H9 (cell line): ENCODE results near the gene CCDC93. TPM values are rescaled to one million over a fixed set of nuclear protein-coding genes. Genes with fewer than 3 reads are reported as not detected.
A peak's percentile ranks its signal among the peaks of the same experiment; 100 is the strongest.

ENCODE experiments used
- DNase-seq: peaks from one replicate; pipeline ENCODE4 v3.0.0-alpha.2; 2017
- H2AFZ ChIP-seq: one replicate; pipeline ENCODE4 v1.6.1; 2013; ENCODE audit warnings: mild to moderate bottlenecking, low read length, control low read depth, moderate library complexity
- H2AK5ac ChIP-seq: 2 replicates; pipeline ENCODE4 v1.6.1; 2013; ENCODE audit warnings: low read length, control low read depth, mixed read lengths; ENCODE audit not compliant: insufficient read length
- H2BK120ac ChIP-seq: one replicate; pipeline ENCODE4 v1.6.1; 2013; ENCODE audit warnings: low read depth, mild to moderate bottlenecking, low read length, control low read depth, inconsistent platforms; ENCODE audit not compliant: poor library complexity, severe bottlenecking
- H2BK12ac ChIP-seq: 2 replicates; pipeline ENCODE4 v1.6.1; 2013; ENCODE audit warnings: low read length, control low read depth, mixed read lengths, low read depth; ENCODE audit not compliant: insufficient read length
- H2BK15ac ChIP-seq: 2 replicates; pipeline ENCODE4 v1.6.1; 2013; ENCODE audit warnings: low read depth, low read length, control low read depth
- H2BK20ac ChIP-seq: one replicate; pipeline ENCODE4 v1.6.1; 2013; ENCODE audit warnings: low read depth, mild to moderate bottlenecking, low read length, control low read depth, inconsistent platforms; ENCODE audit not compliant: poor library complexity, severe bottlenecking
- H2BK5ac ChIP-seq: 2 replicates; pipeline ENCODE4 v1.6.1; 2013; ENCODE audit warnings: low read length, control low read depth, mixed read lengths; ENCODE audit not compliant: insufficient read length
- H3K14ac ChIP-seq: 2 replicates; pipeline ENCODE4 v1.6.1; 2013; ENCODE audit warnings: low read length, control low read depth; ENCODE audit not compliant: insufficient read depth
- H3K18ac ChIP-seq: 2 replicates; pipeline ENCODE4 v1.6.1; 2013; ENCODE audit warnings: low read depth, mild to moderate bottlenecking, mixed read lengths, low read length, control low read depth; ENCODE audit not compliant: insufficient read length
- H3K23ac ChIP-seq: 2 replicates; pipeline ENCODE4 v1.6.1; 2013; ENCODE audit warnings: low read length, control low read depth, mixed read lengths, low read depth; ENCODE audit not compliant: insufficient read length
- H3K23me2 ChIP-seq: 2 replicates; pipeline ENCODE4 v1.6.1; 2013; ENCODE audit warnings: low read depth, mild to moderate bottlenecking, mixed read lengths, low read length, control low read depth; ENCODE audit not compliant: insufficient read length, poor library complexity, severe bottlenecking
- H3K27ac ChIP-seq: 2 replicates; pipeline ENCODE4 v1.5.1; 2013; ENCODE audit warnings: low read length, control low read depth, mixed read lengths, low read depth; ENCODE audit not compliant: insufficient read length
- H3K27me3 ChIP-seq: 2 replicates; pipeline ENCODE4 v1.6.1; 2013; ENCODE audit warnings: low read length, control low read depth, inconsistent platforms; ENCODE audit not compliant: insufficient read depth
- H3K4ac ChIP-seq: 2 replicates; pipeline ENCODE4 v1.6.1; 2013; ENCODE audit warnings: low read depth, mild to moderate bottlenecking, control low read depth, inconsistent platforms, low read length, moderate library complexity
- H3K4me1 ChIP-seq: 2 replicates; pipeline ENCODE4 v1.6.1; 2013; ENCODE audit warnings: low read length, control low read depth, inconsistent platforms; ENCODE audit not compliant: insufficient read depth
- H3K4me2 ChIP-seq: 2 replicates; pipeline ENCODE4 v1.6.1; 2013; ENCODE audit warnings: low read length, control low read depth, mixed read lengths; ENCODE audit not compliant: insufficient read length, insufficient read depth
- H3K56ac ChIP-seq: 2 replicates; pipeline ENCODE4 v1.6.1; 2013; ENCODE audit warnings: low read depth, mild to moderate bottlenecking, mixed read lengths, low read length, control low read depth; ENCODE audit not compliant: insufficient read length
- H3K79me1 ChIP-seq: 2 replicates; pipeline ENCODE4 v1.6.1; 2013; ENCODE audit warnings: low read depth, mild to moderate bottlenecking, moderate library complexity, low read length, control low read depth, inconsistent platforms; ENCODE audit not compliant: insufficient read depth, poor library complexity, severe bottlenecking
- H3K79me2 ChIP-seq: 2 replicates; pipeline ENCODE4 v1.6.1; 2013; ENCODE audit warnings: low read length, control low read depth, inconsistent platforms; ENCODE audit not compliant: insufficient read depth
- H3K9ac ChIP-seq: 2 replicates; pipeline ENCODE4 v1.6.1; 2013; ENCODE audit warnings: low read length, control low read depth, mixed read lengths; ENCODE audit not compliant: insufficient read length; ENCODE audit errors: extremely low read depth
- H3K9me3 ChIP-seq: one replicate; pipeline ENCODE4 v1.6.1; 2013; ENCODE audit warnings: low read depth, low read length, inconsistent platforms; ENCODE audit not compliant: control insufficient read depth
- H3T11ph ChIP-seq: one replicate; pipeline ENCODE4 v1.6.1; 2013; ENCODE audit warnings: mild to moderate bottlenecking, low read length, control low read depth, inconsistent platforms
- H4K20me1 ChIP-seq: one replicate; pipeline ENCODE4 v1.6.1; 2013; ENCODE audit not compliant: control insufficient read depth, insufficient read length, insufficient read depth
- H4K5ac ChIP-seq: 2 replicates; pipeline ENCODE4 v1.6.1; 2013; ENCODE audit warnings: low read depth, mild to moderate bottlenecking, mixed read lengths, low read length, control low read depth; ENCODE audit not compliant: insufficient read length
- H4K8ac ChIP-seq: replicated peaks from 2 replicates; pipeline ENCODE4 v1.6.1; 2013; ENCODE audit warnings: low read length, control low read depth, mixed read lengths, low read depth; ENCODE audit not compliant: insufficient read length
- H4K91ac ChIP-seq: 2 replicates; pipeline ENCODE4 v1.6.1; 2013; ENCODE audit warnings: low read depth, mild to moderate bottlenecking, moderate library complexity, mixed read lengths, low read length, control low read depth; ENCODE audit not compliant: insufficient read length
- H3K27ac Mint-ChIP-seq, 3 experiments: 2 replicates in 2 of 3; 3 replicates in 1 of 3; pipeline ENCODE4 v1.8.0; 2020 to 2021; ENCODE audit warnings: mixed read lengths in 3 of 3, mild to moderate bottlenecking in 1 of 3, moderate library complexity in 1 of 3
- H3K27me3 Mint-ChIP-seq: 2 replicates; pipeline ENCODE4 v1.8.0; 2021; ENCODE audit warnings: low read depth, mild to moderate bottlenecking, moderate library complexity, mixed read lengths
- H3K36me3 Mint-ChIP-seq, 3 experiments: 2 replicates in 2 of 3; 3 replicates in 1 of 3; pipeline ENCODE4 v1.8.0; 2020 to 2021; ENCODE audit warnings: low read depth in 3 of 3, mixed read lengths in 3 of 3; ENCODE audit not compliant: insufficient read depth in 1 of 3
- H3K4me1 Mint-ChIP-seq, 2 experiments: 2 replicates each; pipeline ENCODE4 v1.8.0; 2020; ENCODE audit warnings: mixed read lengths in 2 of 2
- H3K4me3 Mint-ChIP-seq, 2 experiments: 2 replicates in 1 of 2; 3 replicates in 1 of 2; pipeline ENCODE4 v1.8.0; 2020 to 2021; ENCODE audit warnings: mild to moderate bottlenecking in 2 of 2, mixed read lengths in 2 of 2, moderate library complexity in 1 of 2
- H3K9me3 Mint-ChIP-seq, 2 experiments: 2 replicates in 1 of 2; 3 replicates in 1 of 2; pipeline ENCODE4 v1.8.0; 2020; ENCODE audit warnings: mild to moderate bottlenecking in 2 of 2, mixed read lengths in 2 of 2, moderate library complexity in 1 of 2
- WGBS: extraction: QIAGEN DNeasy Blood & Tissue Kit; methylation state at CpG from one replicate; pipeline ENCODE4 v1.1.7; 2013; ENCODE audit warnings: missing lambda C conversion rate, low lambda C conversion rate, mixed read lengths; ENCODE audit not compliant: insufficient read length; ENCODE audit errors: extremely low coverage; 5-methylcytosine and 5-hydroxymethylcytosine counted together
- total RNA-seq: library from RNA; stranded (reverse); gene quantifications from 2 replicates; pipeline ENCODE4 v1.2.1, GENCODE V29; 2021
- TF ChIP-seq, protein P1 (sequence below): fragments of 200-600 bp; sonication (generic); conservative IDR thresholded peaks from 3 replicates; pipeline ENCODE4 v1.8.0; 2021; ENCODE audit warnings: antibody characterized with exemption, mild to moderate bottlenecking

The CCDC93 gene
- total RNA-seq, 1 experiment from 2014 or later: 16.4 TPM

DNA sequence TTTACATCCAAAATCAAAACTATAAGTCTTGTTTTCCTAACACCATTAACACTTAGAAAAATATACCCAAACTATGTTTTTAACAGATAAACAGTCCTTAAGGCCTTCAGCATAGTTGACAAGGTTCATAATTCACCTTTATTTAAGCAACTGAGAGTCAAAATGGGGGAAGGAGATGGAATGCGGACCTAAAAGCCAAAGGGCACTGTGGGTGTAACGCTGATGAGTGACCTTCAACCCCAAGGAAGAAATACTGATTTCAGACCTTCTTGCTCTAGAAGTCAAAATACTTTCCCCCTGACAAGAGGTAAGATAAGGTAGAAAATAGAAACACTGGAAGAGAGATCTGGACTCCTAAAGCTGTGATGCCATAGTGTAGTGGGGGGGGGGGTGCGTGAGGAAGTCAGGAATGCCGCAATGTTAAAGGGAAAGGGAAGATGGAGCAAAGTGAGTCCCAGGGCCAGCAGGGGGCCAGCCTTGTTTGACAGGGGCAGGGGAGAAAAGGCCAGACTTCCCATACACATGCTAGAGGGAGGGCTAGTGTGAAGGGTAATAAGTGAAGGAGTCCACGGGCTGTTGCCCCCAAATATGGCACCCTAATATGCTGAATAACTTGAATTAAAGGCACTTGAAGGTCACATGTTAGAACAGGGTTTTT lies 31.4 kb downstream of the CCDC93 start:
- Histone ChIP-seq H3K14ac (no peak overlapping the region), H2BK15ac (no peak overlapping the region), H3K9ac (no peak overlapping the region), H3K4me2 (no peak overlapping the region), H3K27me3 (no peaks in the 10 kb centered on the region), H3K4ac (no peak overlapping the region), H3K27ac (no peak overlapping the region), H3K18ac (no peak overlapping the region), H2AK5ac (no peak overlapping the region), H2BK120ac (no peak overlapping the region), H2BK12ac (no peak overlapping the region), H4K5ac (no peak overlapping the region), H3K23me2 (no peaks in the 10 kb centered on the region), H3K79me2 (no peaks in the 10 kb centered on the region), H4K91ac (no peak overlapping the region), H4K20me1 (no peaks in the 10 kb centered on the region), H2AFZ (no peak overlapping the region), H3K79me1 (no peaks in the 10 kb centered on the region), H3K23ac (no peak overlapping the region), H3K4me1 (no peaks in the 10 kb centered on the region), H2BK20ac (no peak overlapping the region), H3K9me3 (no peaks in the 10 kb centered on the region), H4K8ac (no peak overlapping the region), H3T11ph (no peak overlapping the region), H3K56ac (no peak overlapping the region), H2BK5ac (no peak overlapping the region)
- Mint-ChIP-seq H3K27ac (no peak overlapping the region), H3K36me3 (peaks cover 4 to 17% (median 9%) of the 10 kb centered on the region in 3 experiments; a peak in 5 of 7 replicates), H3K9me3 (no peaks in the 10 kb centered on the region), H3K4me3 (no peak overlapping the region), H3K4me1 (peaks cover 8 to 14% of the 10 kb centered on the region in 2 experiments), H3K27me3 (no peaks in the 10 kb centered on the region)
- WGBS: no CpG with 5 or more reads among the region's 5 CpGs
- peak; percentile 33 for DNase-seq
- TF ChIP-seq, protein P1, sequence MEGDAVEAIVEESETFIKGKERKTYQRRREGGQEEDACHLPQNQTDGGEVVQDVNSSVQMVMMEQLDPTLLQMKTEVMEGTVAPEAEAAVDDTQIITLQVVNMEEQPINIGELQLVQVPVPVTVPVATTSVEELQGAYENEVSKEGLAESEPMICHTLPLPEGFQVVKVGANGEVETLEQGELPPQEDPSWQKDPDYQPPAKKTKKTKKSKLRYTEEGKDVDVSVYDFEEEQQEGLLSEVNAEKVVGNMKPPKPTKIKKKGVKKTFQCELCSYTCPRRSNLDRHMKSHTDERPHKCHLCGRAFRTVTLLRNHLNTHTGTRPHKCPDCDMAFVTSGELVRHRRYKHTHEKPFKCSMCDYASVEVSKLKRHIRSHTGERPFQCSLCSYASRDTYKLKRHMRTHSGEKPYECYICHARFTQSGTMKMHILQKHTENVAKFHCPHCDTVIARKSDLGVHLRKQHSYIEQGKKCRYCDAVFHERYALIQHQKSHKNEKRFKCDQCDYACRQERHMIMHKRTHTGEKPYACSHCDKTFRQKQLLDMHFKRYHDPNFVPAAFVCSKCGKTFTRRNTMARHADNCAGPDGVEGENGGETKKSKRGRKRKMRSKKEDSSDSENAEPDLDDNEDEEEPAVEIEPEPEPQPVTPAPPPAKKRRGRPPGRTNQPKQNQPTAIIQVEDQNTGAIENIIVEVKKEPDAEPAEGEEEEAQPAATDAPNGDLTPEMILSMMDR: no peak; the same call in 2 of the 3 replicates
